ENCODE results near the gene BAG1.

DNA sequence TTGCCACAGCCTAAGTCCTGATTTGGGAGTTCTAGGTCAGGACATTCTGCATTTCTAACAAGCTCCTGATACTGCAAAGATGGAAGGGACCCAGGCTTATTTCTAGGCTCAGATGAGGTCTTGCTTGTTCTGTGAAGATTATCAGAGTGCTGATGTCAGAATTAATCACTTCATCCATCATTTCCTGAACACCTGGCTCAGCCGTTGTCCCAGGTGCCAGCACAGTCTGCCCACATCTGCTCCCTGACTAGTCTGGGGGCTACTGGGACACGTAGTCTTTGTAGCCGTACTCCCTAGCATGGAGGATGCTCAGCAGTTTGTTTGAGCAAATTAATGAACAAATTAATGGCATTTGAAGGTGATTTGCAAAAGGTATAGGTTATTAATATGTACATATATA, 42.5 kb downstream of the BAG1 start:
- TF ChIP-seq, protein P1, sequence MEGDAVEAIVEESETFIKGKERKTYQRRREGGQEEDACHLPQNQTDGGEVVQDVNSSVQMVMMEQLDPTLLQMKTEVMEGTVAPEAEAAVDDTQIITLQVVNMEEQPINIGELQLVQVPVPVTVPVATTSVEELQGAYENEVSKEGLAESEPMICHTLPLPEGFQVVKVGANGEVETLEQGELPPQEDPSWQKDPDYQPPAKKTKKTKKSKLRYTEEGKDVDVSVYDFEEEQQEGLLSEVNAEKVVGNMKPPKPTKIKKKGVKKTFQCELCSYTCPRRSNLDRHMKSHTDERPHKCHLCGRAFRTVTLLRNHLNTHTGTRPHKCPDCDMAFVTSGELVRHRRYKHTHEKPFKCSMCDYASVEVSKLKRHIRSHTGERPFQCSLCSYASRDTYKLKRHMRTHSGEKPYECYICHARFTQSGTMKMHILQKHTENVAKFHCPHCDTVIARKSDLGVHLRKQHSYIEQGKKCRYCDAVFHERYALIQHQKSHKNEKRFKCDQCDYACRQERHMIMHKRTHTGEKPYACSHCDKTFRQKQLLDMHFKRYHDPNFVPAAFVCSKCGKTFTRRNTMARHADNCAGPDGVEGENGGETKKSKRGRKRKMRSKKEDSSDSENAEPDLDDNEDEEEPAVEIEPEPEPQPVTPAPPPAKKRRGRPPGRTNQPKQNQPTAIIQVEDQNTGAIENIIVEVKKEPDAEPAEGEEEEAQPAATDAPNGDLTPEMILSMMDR (IDR thresholded peaks at IDR 0.05) = no peak
- TF ChIP-seq POLR2A (IDR thresholded peaks at IDR 0.05) = no peak

All from upper lobe of left lung (tissue), 4 donors.